ENCODE measurements around the gene SEC14L3.

The SEC14L3 gene

DNA sequence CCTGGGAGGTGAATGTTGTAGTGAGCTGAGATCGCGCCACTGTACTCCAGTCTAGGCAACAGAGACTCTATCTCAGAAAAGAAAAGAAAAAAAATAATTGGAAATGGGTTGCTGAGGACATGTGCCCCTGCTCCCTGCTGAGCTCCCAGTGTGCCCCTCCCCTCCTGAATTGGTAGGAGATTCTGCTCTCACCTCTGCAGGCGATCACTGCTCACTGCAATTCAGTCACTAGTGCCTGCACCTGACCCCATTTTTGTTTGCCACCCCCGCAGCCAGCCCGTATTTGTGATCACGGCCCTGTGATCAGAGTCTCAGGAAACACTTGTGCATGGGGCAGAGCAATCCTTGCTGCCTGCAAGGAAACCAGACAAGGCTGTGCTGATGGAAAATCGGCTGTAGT is 16.3 kb upstream of the SEC14L3 start:
- TF ChIP-seq ISL1 (CRISPR knock-in tag; IDR thresholded peaks at IDR 0.05) (no peak), OSR1 (CRISPR knock-in tag; IDR thresholded peaks at IDR 0.05) (no peak), ZC3H10 (CRISPR knock-in tag; IDR thresholded peaks at IDR 0.05) (no peak), ZFP3 (CRISPR knock-in tag; IDR thresholded peaks at IDR 0.05) (no peak), SNAI2 (CRISPR knock-in tag; IDR thresholded peaks at IDR 0.05) (no peak), BACH2 (CRISPR knock-in tag; IDR thresholded peaks at IDR 0.05; ENCODE audit: borderline replicate concordance) (no peak), TCF4 (CRISPR knock-in tag; IDR thresholded peaks at IDR 0.05; ENCODE audit: borderline replicate concordance) (no peak), GLIS3 (CRISPR knock-in tag; IDR thresholded peaks at IDR 0.05) (no peak), ESRRG (CRISPR knock-in tag; IDR thresholded peaks at IDR 0.05) (no peak), ZNF8 (CRISPR knock-in tag; IDR thresholded peaks at IDR 0.05) (no peak)
- TF ChIP-seq, protein P1, sequence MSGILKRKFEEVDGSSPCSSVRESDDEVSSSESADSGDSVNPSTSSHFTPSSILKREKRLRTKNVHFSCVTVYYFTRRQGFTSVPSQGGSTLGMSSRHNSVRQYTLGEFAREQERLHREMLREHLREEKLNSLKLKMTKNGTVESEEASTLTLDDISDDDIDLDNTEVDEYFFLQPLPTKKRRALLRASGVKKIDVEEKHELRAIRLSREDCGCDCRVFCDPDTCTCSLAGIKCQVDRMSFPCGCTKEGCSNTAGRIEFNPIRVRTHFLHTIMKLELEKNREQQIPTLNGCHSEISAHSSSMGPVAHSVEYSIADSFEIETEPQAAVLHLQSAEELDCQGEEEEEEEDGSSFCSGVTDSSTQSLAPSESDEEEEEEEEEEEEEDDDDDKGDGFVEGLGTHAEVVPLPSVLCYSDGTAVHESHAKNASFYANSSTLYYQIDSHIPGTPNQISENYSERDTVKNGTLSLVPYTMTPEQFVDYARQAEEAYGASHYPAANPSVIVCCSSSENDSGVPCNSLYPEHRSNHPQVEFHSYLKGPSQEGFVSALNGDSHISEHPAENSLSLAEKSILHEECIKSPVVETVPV (CRISPR knock-in tag; IDR thresholded peaks at IDR 0.05), result no peak
- TF ChIP-seq, protein P2, sequence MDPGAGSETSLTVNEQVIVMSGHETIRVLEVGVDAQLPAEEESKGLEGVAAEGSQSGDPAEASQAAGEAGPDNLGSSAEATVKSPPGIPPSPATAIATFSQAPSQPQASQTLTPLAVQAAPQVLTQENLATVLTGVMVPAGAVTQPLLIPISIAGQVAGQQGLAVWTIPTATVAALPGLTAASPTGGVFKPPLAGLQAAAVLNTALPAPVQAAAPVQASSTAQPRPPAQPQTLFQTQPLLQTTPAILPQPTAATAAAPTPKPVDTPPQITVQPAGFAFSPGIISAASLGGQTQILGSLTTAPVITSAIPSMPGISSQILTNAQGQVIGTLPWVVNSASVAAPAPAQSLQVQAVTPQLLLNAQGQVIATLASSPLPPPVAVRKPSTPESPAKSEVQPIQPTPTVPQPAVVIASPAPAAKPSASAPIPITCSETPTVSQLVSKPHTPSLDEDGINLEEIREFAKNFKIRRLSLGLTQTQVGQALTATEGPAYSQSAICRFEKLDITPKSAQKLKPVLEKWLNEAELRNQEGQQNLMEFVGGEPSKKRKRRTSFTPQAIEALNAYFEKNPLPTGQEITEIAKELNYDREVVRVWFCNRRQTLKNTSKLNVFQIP (CRISPR knock-in tag; IDR thresholded peaks at IDR 0.05; ENCODE audit: borderline replicate concordance, low read depth), result no peak
- TF ChIP-seq, protein P3, sequence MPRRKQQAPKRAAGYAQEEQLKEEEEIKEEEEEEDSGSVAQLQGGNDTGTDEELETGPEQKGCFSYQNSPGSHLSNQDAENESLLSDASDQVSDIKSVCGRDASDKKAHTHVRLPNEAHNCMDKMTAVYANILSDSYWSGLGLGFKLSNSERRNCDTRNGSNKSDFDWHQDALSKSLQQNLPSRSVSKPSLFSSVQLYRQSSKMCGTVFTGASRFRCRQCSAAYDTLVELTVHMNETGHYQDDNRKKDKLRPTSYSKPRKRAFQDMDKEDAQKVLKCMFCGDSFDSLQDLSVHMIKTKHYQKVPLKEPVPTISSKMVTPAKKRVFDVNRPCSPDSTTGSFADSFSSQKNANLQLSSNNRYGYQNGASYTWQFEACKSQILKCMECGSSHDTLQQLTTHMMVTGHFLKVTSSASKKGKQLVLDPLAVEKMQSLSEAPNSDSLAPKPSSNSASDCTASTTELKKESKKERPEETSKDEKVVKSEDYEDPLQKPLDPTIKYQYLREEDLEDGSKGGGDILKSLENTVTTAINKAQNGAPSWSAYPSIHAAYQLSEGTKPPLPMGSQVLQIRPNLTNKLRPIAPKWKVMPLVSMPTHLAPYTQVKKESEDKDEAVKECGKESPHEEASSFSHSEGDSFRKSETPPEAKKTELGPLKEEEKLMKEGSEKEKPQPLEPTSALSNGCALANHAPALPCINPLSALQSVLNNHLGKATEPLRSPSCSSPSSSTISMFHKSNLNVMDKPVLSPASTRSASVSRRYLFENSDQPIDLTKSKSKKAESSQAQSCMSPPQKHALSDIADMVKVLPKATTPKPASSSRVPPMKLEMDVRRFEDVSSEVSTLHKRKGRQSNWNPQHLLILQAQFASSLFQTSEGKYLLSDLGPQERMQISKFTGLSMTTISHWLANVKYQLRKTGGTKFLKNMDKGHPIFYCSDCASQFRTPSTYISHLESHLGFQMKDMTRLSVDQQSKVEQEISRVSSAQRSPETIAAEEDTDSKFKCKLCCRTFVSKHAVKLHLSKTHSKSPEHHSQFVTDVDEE (CRISPR knock-in tag; IDR thresholded peaks at IDR 0.05), result no peak
- no peak for ATAC-seq

DNA sequence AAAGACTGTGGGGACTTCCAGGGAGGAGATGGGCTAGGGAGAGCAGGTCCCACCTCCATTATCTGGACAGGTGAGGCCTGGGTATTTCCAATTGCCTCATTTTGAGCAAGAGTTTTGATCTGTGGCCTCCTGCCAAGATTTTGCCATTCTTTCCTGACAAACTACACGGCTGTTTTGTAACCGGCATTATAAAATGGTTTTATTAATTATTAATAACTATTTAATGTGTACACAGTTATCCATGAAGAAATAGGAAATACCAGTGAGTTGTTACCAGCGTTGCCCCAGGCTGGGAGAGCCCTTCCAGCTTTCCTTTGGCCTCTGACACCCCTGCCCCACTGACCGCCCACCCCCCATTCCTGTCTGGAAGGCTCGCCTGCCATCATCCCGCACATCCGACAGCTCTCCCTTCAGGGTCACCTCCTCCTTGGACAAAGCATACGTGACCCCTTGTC is 14.9 kb upstream of the SEC14L3 start:
- TF ChIP-seq OSR1 (CRISPR knock-in tag; IDR thresholded peaks at IDR 0.05), result no peak
- TF ChIP-seq ZC3H10 (CRISPR knock-in tag; IDR thresholded peaks at IDR 0.05), result no peak
- TF ChIP-seq, protein P4, sequence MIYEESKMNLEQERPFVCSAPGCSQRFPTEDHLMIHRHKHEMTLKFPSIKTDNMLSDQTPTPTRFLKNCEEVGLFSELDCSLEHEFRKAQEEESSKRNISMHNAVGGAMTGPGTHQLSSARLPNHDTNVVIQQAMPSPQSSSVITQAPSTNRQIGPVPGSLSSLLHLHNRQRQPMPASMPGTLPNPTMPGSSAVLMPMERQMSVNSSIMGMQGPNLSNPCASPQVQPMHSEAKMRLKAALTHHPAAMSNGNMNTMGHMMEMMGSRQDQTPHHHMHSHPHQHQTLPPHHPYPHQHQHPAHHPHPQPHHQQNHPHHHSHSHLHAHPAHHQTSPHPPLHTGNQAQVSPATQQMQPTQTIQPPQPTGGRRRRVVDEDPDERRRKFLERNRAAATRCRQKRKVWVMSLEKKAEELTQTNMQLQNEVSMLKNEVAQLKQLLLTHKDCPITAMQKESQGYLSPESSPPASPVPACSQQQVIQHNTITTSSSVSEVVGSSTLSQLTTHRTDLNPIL (CRISPR knock-in tag; IDR thresholded peaks at IDR 0.05; ENCODE audit: low read depth), result no peak
- TF ChIP-seq ARNTL (CRISPR knock-in tag; IDR thresholded peaks at IDR 0.05; ENCODE audit: borderline replicate concordance, low read depth), result no peak
- no peak for TF ChIP-seq ISL1 (CRISPR knock-in tag; IDR thresholded peaks at IDR 0.05)
- no peak for TF ChIP-seq SNAI2 (CRISPR knock-in tag; IDR thresholded peaks at IDR 0.05)
- TF ChIP-seq BACH2 (CRISPR knock-in tag; IDR thresholded peaks at IDR 0.05; ENCODE audit: borderline replicate concordance), result no peak
- no peak for TF ChIP-seq PPARA (CRISPR knock-in tag; IDR thresholded peaks at IDR 0.05; ENCODE audit: borderline replicate concordance)
- TF ChIP-seq, protein P5, sequence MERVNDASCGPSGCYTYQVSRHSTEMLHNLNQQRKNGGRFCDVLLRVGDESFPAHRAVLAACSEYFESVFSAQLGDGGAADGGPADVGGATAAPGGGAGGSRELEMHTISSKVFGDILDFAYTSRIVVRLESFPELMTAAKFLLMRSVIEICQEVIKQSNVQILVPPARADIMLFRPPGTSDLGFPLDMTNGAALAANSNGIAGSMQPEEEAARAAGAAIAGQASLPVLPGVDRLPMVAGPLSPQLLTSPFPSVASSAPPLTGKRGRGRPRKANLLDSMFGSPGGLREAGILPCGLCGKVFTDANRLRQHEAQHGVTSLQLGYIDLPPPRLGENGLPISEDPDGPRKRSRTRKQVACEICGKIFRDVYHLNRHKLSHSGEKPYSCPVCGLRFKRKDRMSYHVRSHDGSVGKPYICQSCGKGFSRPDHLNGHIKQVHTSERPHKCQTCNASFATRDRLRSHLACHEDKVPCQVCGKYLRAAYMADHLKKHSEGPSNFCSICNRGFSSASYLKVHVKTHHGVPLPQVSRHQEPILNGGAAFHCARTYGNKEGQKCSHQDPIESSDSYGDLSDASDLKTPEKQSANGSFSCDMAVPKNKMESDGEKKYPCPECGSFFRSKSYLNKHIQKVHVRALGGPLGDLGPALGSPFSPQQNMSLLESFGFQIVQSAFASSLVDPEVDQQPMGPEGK (CRISPR knock-in tag; IDR thresholded peaks at IDR 0.05; ENCODE audit: borderline replicate concordance), result no peak
- no peak for TF ChIP-seq ZNF70 (CRISPR knock-in tag; IDR thresholded peaks at IDR 0.05)
- no peak for TF ChIP-seq ZFP30 (CRISPR knock-in tag; IDR thresholded peaks at IDR 0.05)
- TF ChIP-seq, protein P3 (CRISPR knock-in tag; IDR thresholded peaks at IDR 0.05), result no peak
- TF ChIP-seq CSDC2 (CRISPR knock-in tag; IDR thresholded peaks at IDR 0.05), result no peak
- TF ChIP-seq ZNF565 (CRISPR knock-in tag; conservative IDR thresholded peaks at IDR 0.05; ENCODE audit: low read depth), result no peak
- ATAC-seq, result no peak

All from SK-N-SH treated with all-trans-retinoic acid at 6 μM for 48 hours (cell line).